ENCODE results near the gene CD99. TPM values are rescaled to one million over a fixed set of nuclear protein-coding genes. Genes with fewer than 3 reads are reported as not detected.
A peak's percentile ranks its signal among the peaks of the same experiment; 100 is the strongest.

The CD99 gene
- total RNA-seq, 1 experiment from 2014 or later: 92.1 TPM

- Mint-ChIP-seq H3K4me1 (peaks cover 4 to 5% of the 10 kb centered on the region in 2 experiments), H3K9me3 (no peaks in the 10 kb centered on the region; a peak in 1 of 5 replicates), H3K4me3 (no peak overlapping the region), H3K36me3 (ENCODE audit: insufficient read depth in 1 of 3, low read depth in 3 of 3) (peaks cover 11 to 32% (median 29%) of the 10 kb centered on the region in 3 experiments), H3K27ac (no peak overlapping the region), H3K27me3 (ENCODE audit: low read depth) (no peaks in the 10 kb centered on the region)
- DNase-seq: peak; percentile 58
- Histone ChIP-seq H3K4me1 (ENCODE audit: insufficient read depth, low read length) (no peaks in the 10 kb centered on the region), H3K9me3 (ENCODE audit: control insufficient read depth, low read depth, low read length) (no peaks in the 10 kb centered on the region), H2BK12ac (ENCODE audit: insufficient read length, low read depth, low read length) (no peak overlapping the region), H3T11ph (ENCODE audit: low read length) (no peak overlapping the region), H4K91ac (ENCODE audit: insufficient read length, low read depth, low read length) (no peak overlapping the region), H2BK15ac (ENCODE audit: low read depth, low read length) (no peak overlapping the region), H2AFZ (ENCODE audit: low read length) (no peak overlapping the region), H3K23ac (ENCODE audit: insufficient read length, low read depth, low read length) (no peak overlapping the region), H4K5ac (ENCODE audit: insufficient read length, low read depth, low read length) (no peak overlapping the region), H2BK20ac (ENCODE audit: low read depth, low read length, poor library complexity, severe bottlenecking) (no peak overlapping the region), H2BK5ac (ENCODE audit: insufficient read length, low read length) (no peak overlapping the region), H3K18ac (ENCODE audit: insufficient read length, low read depth, low read length) (no peak overlapping the region), H4K8ac (replicated peaks; ENCODE audit: insufficient read length, low read depth, low read length) (no peak overlapping the region), H3K4me2 (ENCODE audit: insufficient read depth, insufficient read length, low read length) (no peak overlapping the region), H3K4ac (ENCODE audit: low read depth, low read length) (no peak overlapping the region), H3K79me2 (ENCODE audit: insufficient read depth, low read length) (no peaks in the 10 kb centered on the region), H3K27ac (ENCODE audit: insufficient read length, low read depth, low read length) (no peak overlapping the region), H3K27me3 (ENCODE audit: insufficient read depth, low read length) (no peaks in the 10 kb centered on the region), H3K14ac (ENCODE audit: insufficient read depth, low read length) (no peak overlapping the region), H4K20me1 (ENCODE audit: control insufficient read depth, insufficient read depth, insufficient read length) (no peaks in the 10 kb centered on the region), H2BK120ac (ENCODE audit: low read depth, low read length, poor library complexity, severe bottlenecking) (no peak overlapping the region), H2AK5ac (ENCODE audit: insufficient read length, low read length) (no peak overlapping the region), H3K56ac (ENCODE audit: insufficient read length, low read depth, low read length) (no peak overlapping the region), H3K9ac (ENCODE audit: extremely low read depth, insufficient read length, low read length) (no peak overlapping the region), H3K23me2 (ENCODE audit: insufficient read length, low read depth, low read length, poor library complexity, severe bottlenecking) (no peaks in the 10 kb centered on the region), H3K79me1 (ENCODE audit: insufficient read depth, low read depth, low read length, poor library complexity, severe bottlenecking) (no peaks in the 10 kb centered on the region)
- TF ChIP-seq CTCF (conservative IDR thresholded peaks at IDR 0.05): peak; percentile 58; the same call in 2 of the 3 replicates
- no CpG with 5 or more reads among the region's 6 CpGs for WGBS (ENCODE audit: extremely low coverage, insufficient read length, low lambda C conversion rate)
Measured at GRCh38 chrX:2652106-2652505, 39.0 kb upstream of the CD99 start.
